ENCODE results near the gene AHDC1.

DNA sequence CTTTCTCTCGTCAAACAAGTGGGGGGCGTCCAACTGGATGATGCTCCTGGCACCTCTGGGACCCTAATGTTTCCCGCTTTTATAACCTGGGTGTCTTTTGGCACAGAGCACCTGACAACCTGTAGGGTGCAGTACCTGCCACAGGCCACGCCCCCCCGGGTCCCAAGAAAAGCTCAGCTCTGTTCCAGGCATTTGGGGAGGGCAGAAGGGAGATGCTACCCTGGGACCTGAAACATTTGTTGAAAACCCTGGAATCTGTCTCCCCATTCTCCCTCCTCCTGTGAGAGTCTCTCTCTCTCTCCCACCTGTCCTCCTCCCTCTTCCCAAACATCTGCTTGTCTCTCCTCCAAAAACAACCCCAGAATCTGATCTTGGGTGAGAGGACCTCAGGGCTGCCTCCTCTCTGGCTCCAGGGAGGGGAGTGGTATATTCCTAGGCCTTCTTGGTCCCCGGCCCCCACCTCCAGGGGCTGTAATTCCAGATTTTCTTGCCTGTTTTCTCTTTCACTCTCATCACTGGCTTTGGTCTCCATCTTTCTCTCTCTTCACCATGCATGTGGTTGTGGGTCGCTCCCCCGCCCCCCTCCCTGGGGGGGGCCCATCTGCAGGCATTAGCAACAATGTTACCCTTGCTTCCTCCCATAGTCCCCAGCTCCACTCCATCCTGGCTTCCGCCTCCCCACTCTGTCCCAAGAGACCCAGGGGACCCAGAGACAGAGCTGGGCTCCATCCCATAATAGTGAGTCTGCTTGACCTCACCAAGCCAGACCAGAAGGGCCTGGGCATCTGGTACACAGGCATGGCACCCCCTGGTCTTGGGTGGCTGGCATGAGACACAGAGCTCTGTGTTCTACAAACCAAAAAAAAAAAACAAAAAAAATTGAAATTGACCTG, 4.1 kb downstream of the AHDC1 start:
- TF ChIP-seq, protein P1, sequence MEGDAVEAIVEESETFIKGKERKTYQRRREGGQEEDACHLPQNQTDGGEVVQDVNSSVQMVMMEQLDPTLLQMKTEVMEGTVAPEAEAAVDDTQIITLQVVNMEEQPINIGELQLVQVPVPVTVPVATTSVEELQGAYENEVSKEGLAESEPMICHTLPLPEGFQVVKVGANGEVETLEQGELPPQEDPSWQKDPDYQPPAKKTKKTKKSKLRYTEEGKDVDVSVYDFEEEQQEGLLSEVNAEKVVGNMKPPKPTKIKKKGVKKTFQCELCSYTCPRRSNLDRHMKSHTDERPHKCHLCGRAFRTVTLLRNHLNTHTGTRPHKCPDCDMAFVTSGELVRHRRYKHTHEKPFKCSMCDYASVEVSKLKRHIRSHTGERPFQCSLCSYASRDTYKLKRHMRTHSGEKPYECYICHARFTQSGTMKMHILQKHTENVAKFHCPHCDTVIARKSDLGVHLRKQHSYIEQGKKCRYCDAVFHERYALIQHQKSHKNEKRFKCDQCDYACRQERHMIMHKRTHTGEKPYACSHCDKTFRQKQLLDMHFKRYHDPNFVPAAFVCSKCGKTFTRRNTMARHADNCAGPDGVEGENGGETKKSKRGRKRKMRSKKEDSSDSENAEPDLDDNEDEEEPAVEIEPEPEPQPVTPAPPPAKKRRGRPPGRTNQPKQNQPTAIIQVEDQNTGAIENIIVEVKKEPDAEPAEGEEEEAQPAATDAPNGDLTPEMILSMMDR (IDR thresholded peaks at IDR 0.05; ENCODE audit: poor library complexity) = no peak
- TF ChIP-seq EZH2 (IDR thresholded peaks at IDR 0.05; ENCODE audit: borderline replicate concordance) = no peak
